ENCODE measurements around the gene ANKRD34C. TPM values are rescaled to one million over a fixed set of nuclear protein-coding genes. Genes with fewer than 3 reads are reported as not detected.

ANKRD34C gene
- total RNA-seq, 1 donor from 2014 or later = not detected

GRCh38 chr15:79299126-79299840, 16.8 kb downstream of the ANKRD34C start:
- H3K4me1 ChIP-seq = no peaks in the 10 kb centered on the region
- no peak overlapping the region for H3K4me3 ChIP-seq
- H3K9me3 ChIP-seq = no peaks in the 10 kb centered on the region
- DNase-seq = no peak
- H3K27me3 ChIP-seq = peaks cover 11% of the 10 kb centered on the region
- ATAC-seq = no peak
- intact Hi-C loops (cut with DNase I) = no loop called here
- no peaks in the 10 kb centered on the region for H3K36me3 ChIP-seq
- H3K27ac ChIP-seq = no peak overlapping the region
- TF ChIP-seq, protein P1, sequence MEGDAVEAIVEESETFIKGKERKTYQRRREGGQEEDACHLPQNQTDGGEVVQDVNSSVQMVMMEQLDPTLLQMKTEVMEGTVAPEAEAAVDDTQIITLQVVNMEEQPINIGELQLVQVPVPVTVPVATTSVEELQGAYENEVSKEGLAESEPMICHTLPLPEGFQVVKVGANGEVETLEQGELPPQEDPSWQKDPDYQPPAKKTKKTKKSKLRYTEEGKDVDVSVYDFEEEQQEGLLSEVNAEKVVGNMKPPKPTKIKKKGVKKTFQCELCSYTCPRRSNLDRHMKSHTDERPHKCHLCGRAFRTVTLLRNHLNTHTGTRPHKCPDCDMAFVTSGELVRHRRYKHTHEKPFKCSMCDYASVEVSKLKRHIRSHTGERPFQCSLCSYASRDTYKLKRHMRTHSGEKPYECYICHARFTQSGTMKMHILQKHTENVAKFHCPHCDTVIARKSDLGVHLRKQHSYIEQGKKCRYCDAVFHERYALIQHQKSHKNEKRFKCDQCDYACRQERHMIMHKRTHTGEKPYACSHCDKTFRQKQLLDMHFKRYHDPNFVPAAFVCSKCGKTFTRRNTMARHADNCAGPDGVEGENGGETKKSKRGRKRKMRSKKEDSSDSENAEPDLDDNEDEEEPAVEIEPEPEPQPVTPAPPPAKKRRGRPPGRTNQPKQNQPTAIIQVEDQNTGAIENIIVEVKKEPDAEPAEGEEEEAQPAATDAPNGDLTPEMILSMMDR (IDR thresholded peaks at IDR 0.05) = no peak

GRCh38 chr15:79299841-79300235, 17.3 kb downstream of the ANKRD34C start:
- H3K4me1 ChIP-seq = no peaks in the 10 kb centered on the region
- H3K27me3 ChIP-seq = peaks cover 16% of the 10 kb centered on the region
- H3K4me3 ChIP-seq = no peak overlapping the region
- H3K9me3 ChIP-seq = no peaks in the 10 kb centered on the region
- no peak for DNase-seq
- TF ChIP-seq, protein P1 (IDR thresholded peaks at IDR 0.05) = no peak
- no peaks in the 10 kb centered on the region for H3K36me3 ChIP-seq
- no peak for ATAC-seq
- H3K27ac ChIP-seq = no peak overlapping the region
- intact Hi-C loops (cut with DNase I) = no loop called here

DNA sequence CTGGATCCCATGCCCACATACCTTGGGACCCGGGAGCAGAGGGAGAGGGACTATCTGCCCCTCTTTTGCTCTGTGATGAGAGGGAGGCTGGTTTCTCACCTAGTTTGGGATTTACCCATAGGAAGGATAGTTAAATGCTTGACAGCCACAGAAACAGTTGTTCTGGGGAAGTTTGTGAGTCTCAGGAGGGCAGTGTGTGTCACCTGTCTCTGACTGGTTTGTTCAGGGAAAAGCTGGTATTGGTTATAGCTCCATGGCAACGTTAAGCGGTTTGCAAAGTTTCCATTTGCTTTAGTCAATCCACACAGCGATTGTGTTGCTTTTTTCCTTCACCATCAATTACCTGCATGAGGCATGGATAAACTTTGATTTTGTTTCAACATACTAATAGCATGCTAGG, 24.7 kb downstream of the ANKRD34C start:
- H3K27ac ChIP-seq = no peak overlapping the region
- H3K4me3 ChIP-seq = no peak overlapping the region
- TF ChIP-seq, protein P1 (IDR thresholded peaks at IDR 0.05) = no peak
- H3K9me3 ChIP-seq = no peaks in the 10 kb centered on the region
- H3K4me1 ChIP-seq = peaks cover 10% of the 10 kb centered on the region
- H3K27me3 ChIP-seq = peaks cover 29% of the 10 kb centered on the region
- no peaks in the 10 kb centered on the region for H3K36me3 ChIP-seq
- intact Hi-C loops (cut with DNase I) = no loop called here
- ATAC-seq = no peak
- no peak for DNase-seq

- intact Hi-C loops (cut with DNase I) = no loop called here
- DNase-seq = no peak
- Histone ChIP-seq H3K27ac (no peak overlapping the region), H3K9me3 (no peaks in the 10 kb centered on the region), H3K27me3 (peaks cover 25% of the 10 kb centered on the region), H3K4me3 (no peak overlapping the region), H3K4me1 (peaks cover 14% of the 10 kb centered on the region), H3K36me3 (peaks cover 2% of the 10 kb centered on the region)
- TF ChIP-seq, protein P1 (IDR thresholded peaks at IDR 0.05) = no peak
- ATAC-seq = no peak
Measured at GRCh38 chr15:79308874-79309273, 26.4 kb downstream of the ANKRD34C start.

DNA sequence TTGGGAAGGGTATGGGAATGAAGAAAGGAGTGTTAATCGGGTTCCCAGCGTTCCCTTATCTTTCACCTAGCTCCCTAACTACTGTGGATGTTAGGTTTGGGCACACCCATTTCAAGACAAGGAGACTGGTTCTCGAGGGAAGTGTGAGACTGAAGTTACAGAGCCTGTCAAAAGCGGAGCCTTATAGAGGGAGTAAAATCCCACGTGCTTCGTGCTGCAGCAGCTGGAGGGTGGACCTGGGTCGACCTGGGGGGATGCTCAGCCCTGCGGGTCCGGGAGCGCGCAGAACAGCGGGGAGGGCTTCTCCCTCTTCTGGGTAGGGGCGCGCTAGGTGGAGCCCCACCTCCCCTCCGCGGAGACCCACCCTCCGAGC, 28.1 kb downstream of the ANKRD34C start:
- peaks cover 14% of the 10 kb centered on the region for H3K4me1 ChIP-seq
- no peak for DNase-seq
- TF ChIP-seq, protein P1 (IDR thresholded peaks at IDR 0.05) = no peak
- intact Hi-C loops (cut with DNase I) = no loop called here
- peaks cover 11% of the 10 kb centered on the region for H3K27me3 ChIP-seq
- H3K9me3 ChIP-seq = no peaks in the 10 kb centered on the region
- peak; percentile 34 for ATAC-seq
- H3K27ac ChIP-seq = no peak overlapping the region
- peaks cover 19% of the 10 kb centered on the region for H3K36me3 ChIP-seq
- H3K4me3 ChIP-seq = peak overlapping the region; percentile 89
